ENCODE measurements around the gene SMARCC2. TPM values are rescaled to one million over a fixed set of nuclear protein-coding genes. Genes with fewer than 3 reads are reported as not detected.

The SMARCC2 gene
- total RNA-seq, 2 experiments from 2014 or later: 79.3 to 87.9 TPM

DNA sequence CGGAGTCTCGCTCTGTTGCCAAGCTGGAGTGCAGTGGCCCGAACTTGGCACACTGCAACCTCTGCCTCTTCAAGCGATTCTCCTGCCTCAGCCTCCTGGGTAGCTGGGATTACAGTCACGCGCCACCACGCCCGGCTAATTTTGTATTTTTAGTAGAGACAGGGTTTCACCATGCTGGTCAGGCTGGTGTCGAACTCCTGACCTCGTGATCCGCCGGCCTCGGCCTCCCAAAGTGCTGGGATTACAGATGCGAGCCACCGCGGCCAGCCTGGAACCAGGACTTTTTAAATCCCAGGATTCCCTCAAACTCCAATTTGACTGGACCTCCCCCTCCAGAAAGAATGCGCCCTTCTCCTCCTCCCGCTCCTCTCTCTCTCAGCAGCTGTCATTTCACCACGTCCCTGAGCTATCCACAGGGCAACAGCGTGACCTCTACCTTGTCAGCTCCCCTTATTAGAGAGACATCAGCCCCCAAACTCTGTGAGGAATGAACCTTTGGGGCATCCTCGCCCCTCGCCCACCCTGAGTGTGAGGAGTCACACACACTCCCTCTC, 59.3 kb downstream of the SMARCC2 start:
- Mint-ChIP-seq H3K4me3 (peak overlapping the region; percentile 84), H3K27ac (peak overlapping the region; percentile 93), H3K36me3 (ENCODE audit: low read depth) (peaks cover 47% of the 10 kb centered on the region), H3K9me3 (no peaks in the 10 kb centered on the region), H3K4me1 (ENCODE audit: low read depth) (peaks cover 59% of the 10 kb centered on the region), H3K27me3 (no peaks in the 10 kb centered on the region)
- ChIA-PET POLR2A (interaction anchor here (0.6 to 5.7 kb wide), 14 partner anchors 8 to 65 kb away, joined by 3 to 75 read pairs (median 4); partner anchors contain the start of genes MYL6B, PA2G4, RPL41 and ZC3H10), CTCF (interaction anchor here (1.4 to 9.5 kb wide), 5 partner anchors 11 to 59 kb away, joined by 7 to 110 read pairs (median 9); partner anchors contain the start of genes MYL6B, RPL41, SMARCC2 and ZC3H10)
- DNase-seq (no peak), ATAC-seq (no peak)
- TF ChIP-seq, protein P1, sequence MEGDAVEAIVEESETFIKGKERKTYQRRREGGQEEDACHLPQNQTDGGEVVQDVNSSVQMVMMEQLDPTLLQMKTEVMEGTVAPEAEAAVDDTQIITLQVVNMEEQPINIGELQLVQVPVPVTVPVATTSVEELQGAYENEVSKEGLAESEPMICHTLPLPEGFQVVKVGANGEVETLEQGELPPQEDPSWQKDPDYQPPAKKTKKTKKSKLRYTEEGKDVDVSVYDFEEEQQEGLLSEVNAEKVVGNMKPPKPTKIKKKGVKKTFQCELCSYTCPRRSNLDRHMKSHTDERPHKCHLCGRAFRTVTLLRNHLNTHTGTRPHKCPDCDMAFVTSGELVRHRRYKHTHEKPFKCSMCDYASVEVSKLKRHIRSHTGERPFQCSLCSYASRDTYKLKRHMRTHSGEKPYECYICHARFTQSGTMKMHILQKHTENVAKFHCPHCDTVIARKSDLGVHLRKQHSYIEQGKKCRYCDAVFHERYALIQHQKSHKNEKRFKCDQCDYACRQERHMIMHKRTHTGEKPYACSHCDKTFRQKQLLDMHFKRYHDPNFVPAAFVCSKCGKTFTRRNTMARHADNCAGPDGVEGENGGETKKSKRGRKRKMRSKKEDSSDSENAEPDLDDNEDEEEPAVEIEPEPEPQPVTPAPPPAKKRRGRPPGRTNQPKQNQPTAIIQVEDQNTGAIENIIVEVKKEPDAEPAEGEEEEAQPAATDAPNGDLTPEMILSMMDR (IDR thresholded peaks at IDR 0.05): no peak
- intact Hi-C loops (cut with micrococcal nuclease): loop anchor here (2.0 to 10.0 kb wide), 2 partner anchors 29 to 125 kb away; partner anchors contain the start of genes ANKRD52 and MYL6

DNA sequence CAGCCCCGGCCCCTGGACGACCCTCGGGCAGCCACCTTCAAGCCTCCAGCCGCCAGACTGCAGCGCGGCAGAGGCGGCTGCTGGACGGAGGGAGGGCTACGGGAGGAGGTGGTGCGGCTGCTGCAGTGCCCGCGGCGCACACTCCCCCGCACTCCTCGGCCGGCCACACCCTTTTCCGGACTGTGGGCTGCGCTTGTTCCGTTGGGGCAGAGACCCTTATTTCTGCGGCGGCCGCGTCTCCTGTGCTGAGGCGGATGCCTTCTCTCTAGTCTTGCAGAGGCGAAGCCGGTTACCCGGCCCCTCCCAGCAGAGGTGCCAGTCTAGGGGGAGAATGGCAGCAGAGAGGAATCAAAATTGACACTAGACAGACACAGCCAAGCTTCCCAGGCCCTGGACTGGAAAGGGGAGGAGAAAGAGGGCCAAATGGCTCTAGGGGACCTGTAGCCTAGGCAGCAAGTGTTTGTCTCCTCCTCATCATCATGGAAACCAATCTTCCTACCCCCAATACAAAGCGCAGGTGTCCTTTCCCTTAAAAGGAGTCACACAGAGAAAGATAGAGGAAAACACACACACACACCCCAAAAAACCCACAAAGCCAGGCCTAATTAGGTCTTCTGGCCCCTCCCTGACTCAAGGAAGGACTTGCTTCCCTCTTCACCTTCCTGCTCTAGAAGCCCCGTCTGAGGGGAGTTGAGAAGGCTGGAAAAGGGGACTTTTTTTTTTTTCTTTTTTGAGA, 59.9 kb downstream of the SMARCC2 start:
- CTCF ChIA-PET: interaction anchor here (0.5 to 9.5 kb wide), 7 partner anchors 11 to 91 kb away, joined by 5 to 110 read pairs (median 7); partner anchors contain the start of genes MYL6B, PA2G4, RPL41 and SMARCC2
- POLR2A ChIA-PET: interaction anchor here (0.7 to 5.7 kb wide), 18 partner anchors 9 to 96 kb away, joined by 3 to 75 read pairs (median 4); partner anchors contain the start of genes MYL6B, PA2G4, RPL41 and SMARCC2
- H3K4me3 Mint-ChIP-seq: peak overlapping the region; percentile 84
- H3K9me3 Mint-ChIP-seq: no peaks in the 10 kb centered on the region
- peaks cover 61% of the 10 kb centered on the region for H3K4me1 Mint-ChIP-seq (ENCODE audit: low read depth)
- H3K36me3 Mint-ChIP-seq (ENCODE audit: low read depth): peaks cover 46% of the 10 kb centered on the region
- TF ChIP-seq, protein P1 (IDR thresholded peaks at IDR 0.05): no peak
- no peaks in the 10 kb centered on the region for H3K27me3 Mint-ChIP-seq
- DNase-seq (peak; percentile 88), ATAC-seq (peak; percentile 26)
- H3K27ac Mint-ChIP-seq: peak overlapping the region; percentile 93
- intact Hi-C loops (cut with micrococcal nuclease): loop anchor here (2.0 to 10.0 kb wide), 2 partner anchors 29 to 125 kb away; partner anchors contain the start of genes ANKRD52 and MYL6

DNA sequence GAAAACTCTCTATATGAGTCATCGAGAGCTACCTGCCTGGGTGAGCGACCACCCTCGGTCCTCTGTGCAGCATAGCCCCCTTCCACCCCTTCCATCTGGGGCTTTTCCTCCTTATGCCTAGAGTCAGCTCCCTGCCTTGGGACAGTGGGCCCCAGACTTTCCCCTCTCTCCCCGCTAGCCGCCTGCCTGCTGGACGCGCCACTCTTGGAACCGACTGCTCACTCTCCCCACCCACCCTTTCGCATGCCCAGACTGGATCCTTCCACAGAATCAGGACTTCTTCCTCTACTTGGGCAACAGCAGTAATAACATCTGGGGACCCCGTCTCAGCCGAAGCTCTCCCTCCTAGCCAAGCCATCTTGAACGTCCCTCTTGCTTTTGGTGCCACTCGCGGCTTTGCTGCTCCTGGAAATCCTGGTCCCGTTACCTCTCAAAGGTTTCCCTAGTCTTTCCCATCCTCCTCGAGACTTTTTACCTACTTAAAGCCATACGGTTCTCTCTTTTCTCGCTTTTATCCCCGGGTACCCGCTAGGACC, 60.5 kb downstream of the SMARCC2 start:
- H3K4me3 Mint-ChIP-seq: peak overlapping the region; percentile 84
- ChIA-PET POLR2A (interaction anchor here (0.6 to 5.7 kb wide), 17 partner anchors 9 to 1163 kb away, joined by 3 to 75 read pairs (median 5); partner anchors contain the start of genes MYL6, MYL6B, PA2G4 and RPL41), CTCF (interaction anchor here (0.5 to 9.5 kb wide), 15 partner anchors 8 to 385 kb away, joined by 3 to 110 read pairs (median 7); partner anchors contain the start of genes CS, MYL6B, PA2G4 and RNF41)
- H3K9me3 Mint-ChIP-seq: no peaks in the 10 kb centered on the region
- H3K4me1 Mint-ChIP-seq (ENCODE audit: low read depth): peaks cover 58% of the 10 kb centered on the region
- ATAC-seq (no peak), DNase-seq (no peak)
- TF ChIP-seq, protein P1 (IDR thresholded peaks at IDR 0.05): no peak
- intact Hi-C loops (cut with micrococcal nuclease): loop anchor here (2.0 to 10.0 kb wide), 2 partner anchors 30 to 126 kb away; partner anchors contain the start of genes ANKRD52 and MYL6
- H3K27me3 Mint-ChIP-seq: no peaks in the 10 kb centered on the region
- peaks cover 41% of the 10 kb centered on the region for H3K36me3 Mint-ChIP-seq (ENCODE audit: low read depth)
- H3K27ac Mint-ChIP-seq: peak overlapping the region; percentile 93

DNA sequence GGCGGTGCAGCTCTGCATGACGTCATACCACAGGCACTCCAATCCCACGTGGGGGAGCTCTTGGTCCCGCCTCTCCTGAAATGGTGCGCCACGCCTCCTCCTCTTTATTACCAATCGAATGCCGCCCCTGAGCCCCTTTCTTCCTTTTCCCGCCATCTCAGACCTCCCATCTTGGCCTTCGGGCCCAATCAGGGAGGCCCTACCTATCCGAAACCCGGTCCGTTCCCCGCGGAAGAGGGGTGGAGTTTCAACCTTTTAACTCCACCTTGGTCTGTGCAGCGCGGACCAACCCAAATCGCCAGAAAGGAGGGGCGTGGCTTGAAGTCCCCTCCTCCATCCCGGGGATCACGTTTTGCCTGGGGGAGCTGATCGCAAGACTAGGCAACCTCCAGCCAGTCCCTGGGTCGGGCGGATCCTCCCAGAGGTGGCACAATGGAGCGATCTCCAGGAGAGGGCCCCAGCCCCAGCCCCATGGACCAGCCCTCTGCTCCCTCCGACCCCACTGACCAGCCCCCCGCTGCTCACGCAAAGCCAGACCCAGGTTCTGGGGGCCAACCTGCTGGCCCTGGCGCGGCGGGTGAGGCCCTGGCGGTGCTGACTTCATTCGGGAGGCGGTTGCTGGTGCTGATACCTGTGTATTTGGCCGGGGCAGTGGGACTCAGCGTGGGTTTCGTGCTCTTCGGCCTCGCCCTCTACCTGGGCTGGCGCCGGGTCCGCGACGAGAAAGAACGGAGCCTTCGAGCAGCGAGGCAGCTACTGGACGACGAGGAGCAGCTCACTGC, 61.2 kb downstream of the SMARCC2 start, which contains the start of gene ESYT1:
Gene ESYT1, plus strand, starts transcription at position 380 of the 782 bp plus-strand sequence. Its CDS starts 53 bp downstream, at position 433.
- ChIA-PET POLR2A (interaction anchor here (0.6 to 5.7 kb wide), 16 partner anchors 10 to 1164 kb away, joined by 3 to 75 read pairs (median 6); partner anchors contain the start of genes MYL6, MYL6B, PA2G4 and RPL41), CTCF (interaction anchor here (0.7 to 9.5 kb wide), 16 partner anchors 9 to 384 kb away, joined by 3 to 110 read pairs (median 6); partner anchors contain the start of genes CS, MYL6B, PA2G4 and RNF41)
- Mint-ChIP-seq H3K27me3 (no peaks in the 10 kb centered on the region), H3K36me3 (ENCODE audit: low read depth) (peaks cover 34% of the 10 kb centered on the region), H3K4me1 (ENCODE audit: low read depth) (peaks cover 53% of the 10 kb centered on the region), H3K4me3 (peak within 1 kb of the TSS; percentile 84), H3K9me3 (no peaks in the 10 kb centered on the region), H3K27ac (peak within 1 kb of the TSS; percentile 93)
- ATAC-seq (peak; percentile 92), DNase-seq (peak; percentile 99)
- TF ChIP-seq, protein P1 (IDR thresholded peaks at IDR 0.05): no peak
- intact Hi-C loops (cut with micrococcal nuclease): loop anchor here (2.0 to 10.0 kb wide), 2 partner anchors 31 to 127 kb away; partner anchors contain the start of genes ANKRD52 and MYL6

Measured in activated CD8-positive, alpha-beta T cell treated with anti-CD3 and anti-CD28 coated beads for 36 hours (primary cell).